Keratinocyte (primary cell): ENCODE measurements around the gene CACNA1H.
"Not testable (repeated sequence)": the region's sequence is repeated elsewhere in the genome, so short reads cannot be mapped to it uniquely, and the experiment has no call there.

Experiments used
- EZH2 ChIP-seq: IDR thresholded peaks from one replicate; pipeline ENCODE4 v1.6.1; 2012; ENCODE audit warnings: inconsistent platforms, mild to moderate bottlenecking, low read length, moderate library complexity
- TF ChIP-seq, protein P1 (sequence below), 3 experiments: IDR thresholded peaks in 1 of 3; conservative IDR thresholded peaks in 1 of 3; optimal IDR thresholded peaks in 1 of 3; 2 replicates in 2 of 3; 3 replicates in 1 of 3; pipeline versions ENCODE3 to v1.5.1; 2011; ENCODE audit warnings: low read length in 3 of 3, mild to moderate bottlenecking in 3 of 3, moderate library complexity in 2 of 3, control low read depth in 1 of 3, inconsistent platforms in 1 of 3; ENCODE audit not compliant: insufficient read depth in 2 of 3; ENCODE audit errors: extremely low read depth in 1 of 3

GRCh38 chr16:1198671-1199346, 45.9 kb downstream of the CACNA1H start:
- TF ChIP-seq, protein P1, sequence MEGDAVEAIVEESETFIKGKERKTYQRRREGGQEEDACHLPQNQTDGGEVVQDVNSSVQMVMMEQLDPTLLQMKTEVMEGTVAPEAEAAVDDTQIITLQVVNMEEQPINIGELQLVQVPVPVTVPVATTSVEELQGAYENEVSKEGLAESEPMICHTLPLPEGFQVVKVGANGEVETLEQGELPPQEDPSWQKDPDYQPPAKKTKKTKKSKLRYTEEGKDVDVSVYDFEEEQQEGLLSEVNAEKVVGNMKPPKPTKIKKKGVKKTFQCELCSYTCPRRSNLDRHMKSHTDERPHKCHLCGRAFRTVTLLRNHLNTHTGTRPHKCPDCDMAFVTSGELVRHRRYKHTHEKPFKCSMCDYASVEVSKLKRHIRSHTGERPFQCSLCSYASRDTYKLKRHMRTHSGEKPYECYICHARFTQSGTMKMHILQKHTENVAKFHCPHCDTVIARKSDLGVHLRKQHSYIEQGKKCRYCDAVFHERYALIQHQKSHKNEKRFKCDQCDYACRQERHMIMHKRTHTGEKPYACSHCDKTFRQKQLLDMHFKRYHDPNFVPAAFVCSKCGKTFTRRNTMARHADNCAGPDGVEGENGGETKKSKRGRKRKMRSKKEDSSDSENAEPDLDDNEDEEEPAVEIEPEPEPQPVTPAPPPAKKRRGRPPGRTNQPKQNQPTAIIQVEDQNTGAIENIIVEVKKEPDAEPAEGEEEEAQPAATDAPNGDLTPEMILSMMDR (optimal IDR thresholded peaks at IDR 0.05 in 1 of 3, IDR thresholded peaks at IDR 0.05 in 1 of 3, conservative IDR thresholded peaks at IDR 0.05 in 1 of 3; ENCODE audit: extremely low read depth in 1 of 3, insufficient read depth in 2 of 3, low read length in 3 of 3) = not testable (repeated sequence)
- TF ChIP-seq EZH2 = not testable (repeated sequence)
